Esophagus squamous epithelium (tissue), 5 donors: Measurements from ENCODE around the gene RNU6-7. TPM values are rescaled to one million over a fixed set of nuclear protein-coding genes. Genes with fewer than 3 reads are reported as not detected.

Experiments used
- DNase-seq: peaks from one replicate; lab custom pipeline; 2025; lab: John Stamatoyannopoulos, UW
- H3K27ac ChIP-seq, 4 donors: fragments of 200-600 bp; sonication (generic); one replicate each; pipeline ENCODE4 v1.5.1; 2016 to 2019; ENCODE audit warnings: mild to moderate bottlenecking in 1 of 4
- H3K27me3 ChIP-seq, 4 donors: fragments of 200-600 bp; sonication (generic); 1 replicate in 3 of 4; 2 replicates in 1 of 4; pipeline versions ENCODE4 v1.5.1 to v1.6.0; 2017 to 2021; ENCODE audit warnings: antibody characterized with exemption in 1 of 4
- H3K36me3 ChIP-seq, 3 donors: fragments of 200-600 bp; sonication (generic); one replicate each; pipeline ENCODE4 v1.5.1; 2016 to 2019
- H3K4me1 ChIP-seq, 3 donors: fragments of 200-600 bp; sonication (generic); one replicate each; pipeline ENCODE4 v1.5.1; 2017 to 2019
- H3K4me3 ChIP-seq, 4 donors: fragments of 200-600 bp; sonication (generic); 1 replicate in 3 of 4; 2 replicates in 1 of 4; pipeline ENCODE4 v1.5.1; 2016 to 2019; ENCODE audit warnings: mild to moderate bottlenecking in 2 of 4, moderate library complexity in 1 of 4
- H3K9me3 ChIP-seq, 3 donors: fragments of 200-600 bp; sonication (generic); one replicate each; pipeline ENCODE4 v1.5.1; 2016 to 2019
- POLR2A ChIP-seq, 4 donors: fragments of 450-650 bp; IDR thresholded peaks; one replicate each; pipeline ENCODE4 v1.6.1; 2017; ENCODE audit warnings: antibody characterized with exemption in 4 of 4, mild to moderate bottlenecking in 4 of 4, moderate library complexity in 3 of 4
- WGBS, 2 donors: methylation state at CpG; one replicate each; pipeline ENCODE4 v1.1.5; 2018; 5-methylcytosine and 5-hydroxymethylcytosine counted together
- intact Hi-C: fragments of 100-400 bp; cut with DNase I; formaldehyde crosslinking; loops from one replicate; pipeline ENCODE4 v1.15.0; 2022
- total RNA-seq, 4 donors: library from RNA; depleted of rRNA; stranded (reverse); fragments of >200 nt; gene quantifications; one replicate each; pipeline ENCODE4 v1.1.0, GENCODE V29; 2016
- TF ChIP-seq, protein P1 (sequence below), 6 experiments: fragments of 450-650 bp in 4 of 6; fragments of 200-600 bp in 2 of 6; sonication (generic) in 2 of 6; IDR thresholded peaks; one replicate each; pipeline ENCODE4 v1.5.1; 2016 to 2019; ENCODE audit warnings: antibody characterized with exemption in 6 of 6, mild to moderate bottlenecking in 4 of 6, moderate library complexity in 4 of 6
- donor health status: DM: yes; HTN: yes; CAD: no.

The RNU6-7 gene
- total RNA-seq, 4 donors from 2014 or later, result not detected

DNA sequence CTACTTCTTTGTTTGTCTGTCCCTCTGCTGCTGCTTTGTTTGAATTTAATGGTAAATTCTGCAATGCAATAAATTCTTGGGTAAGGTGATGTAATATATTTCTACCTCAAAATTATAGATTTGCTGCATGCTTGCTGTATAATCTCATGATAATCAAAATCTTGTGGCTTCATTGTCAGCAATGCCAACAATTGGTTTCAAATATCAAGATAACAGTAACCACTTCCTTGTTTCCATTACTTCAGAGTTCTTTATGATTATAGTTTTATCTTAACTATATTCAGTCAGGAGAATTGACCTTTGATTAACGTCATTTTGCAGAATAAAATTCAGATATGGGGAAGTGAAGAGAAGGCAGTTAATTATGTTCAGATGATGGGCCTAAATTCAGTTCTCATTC, 31.4 kb downstream of the RNU6-7 start:
- WGBS, 2 donors, result 53% methylated on average over 1 of the region's 1 CpG
- intact Hi-C loops, result no loop called here
- DNase-seq, result no peak

DNA sequence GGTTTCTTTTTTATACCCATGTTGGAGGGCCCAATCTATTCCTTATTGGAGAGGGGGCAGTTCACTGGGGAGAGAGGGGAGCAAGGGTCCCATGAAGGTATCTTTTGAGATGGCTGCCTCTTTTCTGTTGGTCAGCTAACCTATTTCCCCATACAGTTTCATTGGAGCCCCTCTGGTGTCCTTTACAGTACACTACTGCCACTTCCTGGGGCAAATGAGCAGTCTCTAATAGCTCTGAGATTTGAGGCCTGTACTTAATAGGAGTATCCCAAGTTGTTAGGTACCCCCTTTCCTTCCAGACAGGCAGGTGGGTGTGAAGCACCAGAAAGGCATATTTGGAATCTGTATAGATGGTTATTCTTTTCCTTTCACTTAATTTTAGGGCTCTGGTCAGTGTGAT, 42.6 kb downstream of the RNU6-7 start:
- H3K27ac ChIP-seq, result no peak overlapping the region
- no peak for TF ChIP-seq POLR2A (IDR thresholded peaks at IDR 0.05)
- TF ChIP-seq, protein P1, sequence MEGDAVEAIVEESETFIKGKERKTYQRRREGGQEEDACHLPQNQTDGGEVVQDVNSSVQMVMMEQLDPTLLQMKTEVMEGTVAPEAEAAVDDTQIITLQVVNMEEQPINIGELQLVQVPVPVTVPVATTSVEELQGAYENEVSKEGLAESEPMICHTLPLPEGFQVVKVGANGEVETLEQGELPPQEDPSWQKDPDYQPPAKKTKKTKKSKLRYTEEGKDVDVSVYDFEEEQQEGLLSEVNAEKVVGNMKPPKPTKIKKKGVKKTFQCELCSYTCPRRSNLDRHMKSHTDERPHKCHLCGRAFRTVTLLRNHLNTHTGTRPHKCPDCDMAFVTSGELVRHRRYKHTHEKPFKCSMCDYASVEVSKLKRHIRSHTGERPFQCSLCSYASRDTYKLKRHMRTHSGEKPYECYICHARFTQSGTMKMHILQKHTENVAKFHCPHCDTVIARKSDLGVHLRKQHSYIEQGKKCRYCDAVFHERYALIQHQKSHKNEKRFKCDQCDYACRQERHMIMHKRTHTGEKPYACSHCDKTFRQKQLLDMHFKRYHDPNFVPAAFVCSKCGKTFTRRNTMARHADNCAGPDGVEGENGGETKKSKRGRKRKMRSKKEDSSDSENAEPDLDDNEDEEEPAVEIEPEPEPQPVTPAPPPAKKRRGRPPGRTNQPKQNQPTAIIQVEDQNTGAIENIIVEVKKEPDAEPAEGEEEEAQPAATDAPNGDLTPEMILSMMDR (IDR thresholded peaks at IDR 0.05), result no peak
- no peaks in the 10 kb centered on the region for H3K27me3 ChIP-seq
- no peaks in the 10 kb centered on the region for H3K4me1 ChIP-seq
- H3K4me3 ChIP-seq, result no peak overlapping the region
- DNase-seq, result no peak
- H3K9me3 ChIP-seq, result no peaks in the 10 kb centered on the region
- intact Hi-C loops, result no loop called here
- no peaks in the 10 kb centered on the region for H3K36me3 ChIP-seq

More for the DNA sequence above, 31.4 kb downstream of the RNU6-7 start:
- TF ChIP-seq POLR2A (IDR thresholded peaks at IDR 0.05), result no peak
- TF ChIP-seq, protein P1 (IDR thresholded peaks at IDR 0.05), result no peak
- Histone ChIP-seq H3K27me3 (no peaks in the 10 kb centered on the region), H3K36me3 (no peaks in the 10 kb centered on the region), H3K9me3 (no peaks in the 10 kb centered on the region), H3K4me1 (peaks cover 0 to 9% (median 9%) of the 10 kb centered on the region in 3 donors), H3K27ac (no peak overlapping the region), H3K4me3 (no peak overlapping the region)

DNA sequence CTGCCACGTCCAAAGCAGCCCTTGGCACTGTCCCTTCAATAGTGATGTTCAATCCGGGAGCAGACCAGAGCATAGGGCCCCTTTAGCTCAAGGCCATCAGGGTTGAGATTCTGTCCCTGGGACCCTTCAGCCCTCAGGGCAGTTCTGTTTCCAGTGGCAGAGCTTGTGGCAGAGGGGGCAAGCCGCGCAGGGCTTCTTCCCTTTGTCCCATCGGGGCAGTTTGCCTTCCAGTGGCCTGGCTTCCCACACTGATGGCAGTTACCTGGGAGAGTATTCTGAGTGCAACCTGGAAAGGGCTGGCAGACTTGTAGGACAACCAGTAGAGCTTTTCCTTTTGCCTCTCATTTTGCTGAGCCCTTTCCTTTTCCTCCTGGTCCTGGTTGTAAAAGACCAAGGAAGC, 44.9 kb downstream of the RNU6-7 start:
- WGBS, 2 donors, result 83 to 89% methylated on average over 4 of the region's 5 CpGs

DNA sequence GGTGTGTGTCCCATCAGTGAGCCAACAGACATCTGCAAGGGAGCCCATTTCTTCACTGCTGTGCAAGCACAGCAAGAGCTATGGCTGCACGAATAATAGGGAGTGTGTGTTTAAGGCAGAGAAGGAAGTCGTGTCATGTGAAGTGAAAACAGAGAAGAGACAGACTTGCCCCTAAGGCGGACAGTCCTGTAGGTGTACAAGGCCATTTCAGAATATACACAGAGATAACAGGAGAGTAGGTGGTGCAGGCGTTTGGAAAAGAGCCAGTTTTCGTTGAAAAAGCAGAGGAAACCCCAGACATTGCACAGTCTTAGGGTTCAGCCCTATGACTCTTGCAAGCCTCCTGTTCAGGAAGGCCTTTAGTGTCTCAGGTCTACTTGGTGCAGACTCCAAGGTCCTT, 47.5 kb downstream of the RNU6-7 start:
- no peaks in the 10 kb centered on the region for H3K9me3 ChIP-seq
- no peak overlapping the region for H3K27ac ChIP-seq
- H3K4me3 ChIP-seq, result no peak overlapping the region
- H3K36me3 ChIP-seq, result no peaks in the 10 kb centered on the region
- no peaks in the 10 kb centered on the region for H3K27me3 ChIP-seq
- 72 to 89% methylated on average over 5 of the region's 5 CpGs for WGBS, 2 donors
- intact Hi-C loops, result no loop called here
- H3K4me1 ChIP-seq, result peaks cover 0 to 13% (median 6%) of the 10 kb centered on the region in 3 donors
- no peak for DNase-seq
- TF ChIP-seq, protein P1 (IDR thresholded peaks at IDR 0.05), result no peak
- TF ChIP-seq POLR2A (IDR thresholded peaks at IDR 0.05), result no peak

More for the DNA sequence above, 44.9 kb downstream of the RNU6-7 start:
- H3K27me3 ChIP-seq, result no peaks in the 10 kb centered on the region
- no peak for DNase-seq
- H3K4me3 ChIP-seq, result no peak overlapping the region
- no peaks in the 10 kb centered on the region for H3K9me3 ChIP-seq
- H3K36me3 ChIP-seq, result no peaks in the 10 kb centered on the region
- peaks cover 0 to 6% (median 2%) of the 10 kb centered on the region in 3 donors for H3K4me1 ChIP-seq
- H3K27ac ChIP-seq, result no peak overlapping the region
- intact Hi-C loops, result no loop called here
- TF ChIP-seq, protein P1 (IDR thresholded peaks at IDR 0.05), result no peak
- TF ChIP-seq POLR2A (IDR thresholded peaks at IDR 0.05), result no peak

DNA sequence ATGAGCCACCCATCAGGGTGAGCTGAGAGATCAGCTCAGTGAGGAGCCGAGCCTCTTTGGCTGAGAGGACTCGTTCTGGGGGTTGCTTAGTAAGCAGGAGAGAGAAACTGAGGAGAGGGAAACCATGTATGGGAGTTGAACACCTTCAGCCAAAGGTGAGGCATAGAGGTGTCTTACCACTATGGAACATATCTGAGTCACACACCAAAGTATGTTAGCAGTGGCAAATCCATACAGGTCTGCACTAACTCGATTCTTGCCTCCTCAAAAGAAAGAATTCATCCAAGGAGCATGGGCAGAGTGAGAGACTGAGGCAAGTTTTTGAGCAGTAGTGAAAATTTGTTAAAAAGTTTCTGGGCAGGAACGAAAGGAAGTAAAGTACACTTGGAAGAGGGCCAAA, 47.9 kb downstream of the RNU6-7 start:
- intact Hi-C loops, result loop anchor here (5.0 to 10.0 kb wide), 2 partner anchors 177 to 315 kb away; no protein-coding TSS in a partner anchor
- no peak for TF ChIP-seq POLR2A (IDR thresholded peaks at IDR 0.05)
- TF ChIP-seq, protein P1 (IDR thresholded peaks at IDR 0.05), result no peak
- DNase-seq, result no peak
- Histone ChIP-seq H3K4me1 (peaks cover 0 to 17% (median 6%) of the 10 kb centered on the region in 3 donors), H3K4me3 (no peak overlapping the region), H3K36me3 (no peaks in the 10 kb centered on the region), H3K9me3 (no peaks in the 10 kb centered on the region), H3K27me3 (no peaks in the 10 kb centered on the region), H3K27ac (no peak overlapping the region)
- WGBS, 2 donors, result 41 to 73% methylated on average over 2 to 4 of the region's 4 CpGs
